Testis (tissue), 3 donors: Measurements from ENCODE around the gene CLK3. TPM values are rescaled to one million over a fixed set of nuclear protein-coding genes. Genes with fewer than 3 reads are reported as not detected.

Experiments used
- DNase-seq: peaks from one replicate; pipeline ENCODE4 v3.0.0-alpha.2; 2019
- H3K27ac ChIP-seq, 2 donors: fragments of 200-600 bp; sonication (generic); one replicate each; pipeline ENCODE4 v1.5.1; 2019
- H3K27me3 ChIP-seq: fragments of 200-600 bp; sonication (generic); one replicate; pipeline ENCODE4 v1.5.1; 2019
- H3K36me3 ChIP-seq: fragments of 200-600 bp; sonication (generic); one replicate; pipeline ENCODE4 v1.5.1; 2017; ENCODE audit warnings: low read depth; ENCODE audit errors: missing control alignments
- H3K4me1 ChIP-seq: fragments of 200-600 bp; sonication (generic); one replicate; pipeline ENCODE4 v1.5.1; 2019
- H3K4me3 ChIP-seq, 2 donors: fragments of 200-600 bp; sonication (generic); one replicate each; pipeline ENCODE4 v1.5.1; 2017 to 2019
- H3K9me3 ChIP-seq: fragments of 200-600 bp; sonication (generic); one replicate; pipeline ENCODE4 v1.5.1; 2017
- POLR2A ChIP-seq: fragments of 450-650 bp; IDR thresholded peaks from one replicate; pipeline ENCODE4 v1.6.1; 2017; ENCODE audit warnings: antibody characterized with exemption, mild to moderate bottlenecking, moderate library complexity
- WGBS, 2 donors: methylation state at CpG; one replicate each; pipeline ENCODE4 v1.1.5; 2018; 5-methylcytosine and 5-hydroxymethylcytosine counted together
- intact Hi-C: fragments of 100-400 bp; cut with DNase I; formaldehyde crosslinking; loops from one replicate; pipeline ENCODE4 v1.15.1; 2023; ENCODE audit warnings: low total_unique reads
- polyA plus RNA-seq: library from polyadenylated mRNA; stranded (reverse); fragments of 350-450 nt; fragmentation: Illumina TruSeq; extraction: RNeasy Lipid Tissue Mini Kit (QIAGEN cat#74804); gene quantifications from one replicate; pipeline ENCODE4 v1.2.3, GENCODE V29; 2014; ENCODE audit warnings: low read depth, low replicate concordance; ENCODE audit not compliant: insufficient read depth
- total RNA-seq, 2 donors: library from RNA; depleted of rRNA; stranded (reverse); fragments of >200 nt; gene quantifications; one replicate each; pipeline ENCODE4 v1.2.3, GENCODE V29; 2016
- TF ChIP-seq, protein P1 (sequence below), 3 experiments: fragments of 450-650 bp in 2 of 3; fragments of 200-600 bp in 1 of 3; sonication (generic) in 1 of 3; IDR thresholded peaks; one replicate each; pipeline ENCODE4 v1.5.1; 2016 to 2019; ENCODE audit warnings: antibody characterized with exemption in 3 of 3, mild to moderate bottlenecking in 2 of 3, moderate library complexity in 1 of 3

CLK3 gene
- total and polyA plus RNA-seq, 3 donors from 2014 or later, result 137 to 197 (median 162) TPM

DNA sequence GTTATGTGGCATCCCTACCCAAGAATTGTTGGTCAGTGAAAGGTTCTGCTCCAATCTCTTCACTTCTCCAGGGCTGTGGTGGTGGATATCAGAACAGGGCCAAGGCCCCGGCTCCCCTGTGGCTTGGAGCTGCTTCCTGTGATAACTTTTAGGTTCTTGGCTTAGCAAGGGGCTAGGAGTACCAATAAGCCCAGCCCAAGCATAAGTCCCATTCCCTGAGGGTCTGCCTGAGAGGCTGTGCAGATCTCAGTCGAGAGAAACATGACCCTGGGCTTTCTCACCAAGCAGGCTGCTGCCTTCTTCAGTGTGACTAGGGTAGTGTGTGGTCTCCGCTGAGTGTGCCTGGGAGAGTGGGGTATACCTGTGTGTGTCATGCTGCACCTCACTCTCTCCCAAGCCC, 7.1 kb downstream of the CLK3 start:
- no peaks in the 10 kb centered on the region for H3K9me3 ChIP-seq
- 93 to 95% methylated on average over 2 to 3 of the region's 3 CpGs for WGBS, 2 donors
- no peak overlapping the region for H3K27ac ChIP-seq
- intact Hi-C loops, result loop anchor here (10.0 kb wide), 1 partner anchor 248 kb away; no protein-coding TSS in a partner anchor
- no peaks in the 10 kb centered on the region for H3K36me3 ChIP-seq
- peaks cover 20% of the 10 kb centered on the region for H3K4me1 ChIP-seq
- TF ChIP-seq, protein P1, sequence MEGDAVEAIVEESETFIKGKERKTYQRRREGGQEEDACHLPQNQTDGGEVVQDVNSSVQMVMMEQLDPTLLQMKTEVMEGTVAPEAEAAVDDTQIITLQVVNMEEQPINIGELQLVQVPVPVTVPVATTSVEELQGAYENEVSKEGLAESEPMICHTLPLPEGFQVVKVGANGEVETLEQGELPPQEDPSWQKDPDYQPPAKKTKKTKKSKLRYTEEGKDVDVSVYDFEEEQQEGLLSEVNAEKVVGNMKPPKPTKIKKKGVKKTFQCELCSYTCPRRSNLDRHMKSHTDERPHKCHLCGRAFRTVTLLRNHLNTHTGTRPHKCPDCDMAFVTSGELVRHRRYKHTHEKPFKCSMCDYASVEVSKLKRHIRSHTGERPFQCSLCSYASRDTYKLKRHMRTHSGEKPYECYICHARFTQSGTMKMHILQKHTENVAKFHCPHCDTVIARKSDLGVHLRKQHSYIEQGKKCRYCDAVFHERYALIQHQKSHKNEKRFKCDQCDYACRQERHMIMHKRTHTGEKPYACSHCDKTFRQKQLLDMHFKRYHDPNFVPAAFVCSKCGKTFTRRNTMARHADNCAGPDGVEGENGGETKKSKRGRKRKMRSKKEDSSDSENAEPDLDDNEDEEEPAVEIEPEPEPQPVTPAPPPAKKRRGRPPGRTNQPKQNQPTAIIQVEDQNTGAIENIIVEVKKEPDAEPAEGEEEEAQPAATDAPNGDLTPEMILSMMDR (IDR thresholded peaks at IDR 0.05), result no peak
- no peak for TF ChIP-seq POLR2A
- DNase-seq, result no peak
- H3K27me3 ChIP-seq, result no peaks in the 10 kb centered on the region
- H3K4me3 ChIP-seq, result no peak overlapping the region

DNA sequence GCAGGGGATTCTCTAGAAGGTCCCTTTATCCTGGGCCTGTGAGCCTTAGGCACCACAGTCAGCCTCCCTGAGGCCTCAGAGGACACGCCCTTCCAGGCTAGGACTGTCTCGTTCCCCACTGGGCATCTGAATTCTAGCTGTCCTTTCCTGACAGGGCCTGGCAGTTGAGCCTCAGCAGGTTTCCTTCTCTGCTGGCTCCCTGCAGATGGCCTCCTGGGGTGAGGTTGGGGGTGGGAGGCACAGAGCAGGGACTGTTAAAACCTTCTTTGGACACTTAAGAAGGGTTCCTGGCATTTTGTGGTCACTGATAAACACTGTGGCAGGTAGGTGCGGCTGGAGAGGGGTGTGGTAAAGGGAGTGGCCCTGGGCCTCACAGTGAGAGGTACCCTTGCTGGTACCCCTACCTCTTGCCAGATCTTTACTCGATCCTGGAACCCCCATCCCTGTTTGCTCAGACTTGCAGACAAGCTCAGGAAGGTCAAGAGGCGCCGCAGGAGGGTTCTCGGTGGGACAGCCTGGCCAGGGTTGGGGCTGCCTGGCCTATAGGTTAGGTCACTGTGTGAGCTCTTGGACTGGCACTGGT, 8.5 kb downstream of the CLK3 start:
- intact Hi-C loops, result loop anchor here (10.0 kb wide), 1 partner anchor 249 kb away; no protein-coding TSS in a partner anchor
- no peaks in the 10 kb centered on the region for H3K36me3 ChIP-seq

DNA sequence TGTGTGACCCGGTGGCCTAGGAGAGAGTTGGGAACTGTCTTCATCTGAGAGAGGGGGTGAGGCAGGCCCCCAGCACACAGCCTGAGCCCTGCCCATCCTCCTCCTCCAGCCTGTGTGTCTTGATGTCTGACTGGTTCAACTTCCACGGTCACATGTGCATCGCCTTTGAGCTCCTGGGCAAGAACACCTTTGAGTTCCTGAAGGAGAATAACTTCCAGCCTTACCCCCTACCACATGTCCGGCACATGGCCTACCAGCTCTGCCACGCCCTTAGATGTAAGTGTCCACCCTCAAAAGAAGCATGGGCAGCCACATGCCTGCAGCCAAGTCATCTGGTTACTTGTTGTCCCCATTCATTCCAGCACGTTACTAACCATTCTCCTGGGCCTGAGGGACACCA, 10.1 kb downstream of the CLK3 start:
- Histone ChIP-seq H3K4me1 (peaks cover 8% of the 10 kb centered on the region), H3K36me3 (no peaks in the 10 kb centered on the region), H3K4me3 (no peak overlapping the region), H3K9me3 (no peaks in the 10 kb centered on the region), H3K27me3 (no peaks in the 10 kb centered on the region), H3K27ac (no peak overlapping the region)
- intact Hi-C loops, result loop anchor here (10.0 kb wide), 1 partner anchor 251 kb away; no protein-coding TSS in a partner anchor
- TF ChIP-seq POLR2A, result no peak
- TF ChIP-seq, protein P1 (IDR thresholded peaks at IDR 0.05), result no peak
- DNase-seq, result no peak
- 82% methylated on average over 6 of the region's 6 CpGs; no CpG with 5 or more reads in 1 of the 2 donors for whole genome bisulfite sequencing, 2 donors

More for the DNA sequence above, 8.5 kb downstream of the CLK3 start:
- Histone ChIP-seq H3K27ac (no peak overlapping the region), H3K27me3 (no peaks in the 10 kb centered on the region), H3K9me3 (no peaks in the 10 kb centered on the region), H3K4me3 (no peak overlapping the region), H3K4me1 (peaks cover 10% of the 10 kb centered on the region)
- no peak for TF ChIP-seq POLR2A
- TF ChIP-seq, protein P1 (IDR thresholded peaks at IDR 0.05), result no peak
- WGBS, 2 donors, result 86 to 92% methylated on average over 5 to 7 of the region's 7 CpGs
- no peak for DNase-seq

DNA sequence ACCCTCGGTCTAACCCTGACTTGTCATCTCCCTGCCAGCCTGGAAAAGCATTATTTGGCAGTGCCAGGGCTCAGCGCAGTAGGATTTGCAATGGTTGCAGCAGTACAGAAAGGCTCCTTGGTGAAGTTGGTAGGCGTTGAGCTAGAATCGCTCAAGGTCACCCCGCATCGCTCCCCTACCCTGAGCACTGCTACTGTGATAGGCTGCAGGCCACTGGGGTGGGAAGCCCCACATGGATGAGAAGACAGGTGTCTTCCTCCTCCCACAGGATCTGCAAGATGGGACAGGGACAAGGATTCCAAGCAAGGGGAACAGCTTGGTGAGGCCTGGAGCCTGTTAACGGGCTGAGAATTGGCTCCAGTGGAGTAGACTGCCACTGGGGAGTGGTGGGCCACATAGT, 10.7 kb downstream of the CLK3 start:
- Histone ChIP-seq H3K27me3 (no peaks in the 10 kb centered on the region), H3K27ac (no peak overlapping the region), H3K4me1 (peaks cover 3% of the 10 kb centered on the region), H3K36me3 (no peaks in the 10 kb centered on the region), H3K4me3 (no peak overlapping the region), H3K9me3 (no peaks in the 10 kb centered on the region)
- no peak for DNase-seq
- 81 to 82% methylated on average over 5 to 7 of the region's 7 CpGs for WGBS, 2 donors
- intact Hi-C loops, result loop anchor here (10.0 kb wide), 1 partner anchor 252 kb away; no protein-coding TSS in a partner anchor
- no peak for TF ChIP-seq POLR2A
- TF ChIP-seq, protein P1 (IDR thresholded peaks at IDR 0.05), result no peak
